Endothelial cell of umbilical vein (primary cell): ENCODE results near the gene NSMCE3. TPM values are rescaled to one million over a fixed set of nuclear protein-coding genes. Genes with fewer than 3 reads are reported as not detected.

ENCODE experiments used
- BruUV-seq: library from RNA; stranded (reverse); fragments of 400-500 nt; replicated peaks from 2 replicates; lab custom pipeline; 2021; lab: Mats Ljungman, UMichigan
- CTCF ChIA-PET: fragments of 300-600, 350-600 bp; sonication (Branson Sonifier 250); formaldehyde crosslinking; loops from one replicate; lab custom pipeline; 2021; ENCODE audit warnings: antibody characterized with exemption, inconsistent platforms; lab: Charles Lee
- POLR2A ChIA-PET: fragments of 300-600, 350-600 bp; sonication (Branson Sonifier 250); formaldehyde crosslinking; loops from one replicate; lab custom pipeline; 2021; ENCODE audit warnings: antibody characterized with exemption, inconsistent platforms; lab: Charles Lee
- DNase-seq: peaks from one replicate; pipeline ENCODE4 v3.0.0-alpha.2; 2011; ENCODE audit warnings: low read depth, low spot score
- FAIRE-seq: peaks from 2 replicates; lab custom pipeline; 2011; peaks lifted over from hg19 to GRCh38; lab: Jason Lieb, UNC
- H2AFZ ChIP-seq: 2 replicates; pipeline ENCODE4 v1.6.0; 2012; ENCODE audit warnings: low read depth, low read length, control low read depth, inconsistent platforms
- H3K27ac ChIP-seq: 2 replicates; pipeline ENCODE4 v1.5.1; 2011; ENCODE audit warnings: low read depth, mild to moderate bottlenecking, control low read depth, low read length, moderate library complexity; ENCODE audit not compliant: insufficient read depth
- H3K27me3 ChIP-seq, 2 experiments: 2 replicates each; pipeline versions ENCODE4 v1.6.0 to v1.6.1; 2011; ENCODE audit warnings: low read length in 2 of 2, mixed read lengths in 1 of 2; ENCODE audit not compliant: control insufficient read depth in 2 of 2, insufficient read depth in 2 of 2
- H3K36me3 ChIP-seq, 2 experiments: 2 replicates in 1 of 2; 3 replicates in 1 of 2; pipeline ENCODE4 v1.5.1; 2011; ENCODE audit warnings: low read length in 2 of 2, mild to moderate bottlenecking in 1 of 2, moderate library complexity in 1 of 2; ENCODE audit not compliant: control insufficient read depth in 2 of 2, insufficient read depth in 2 of 2; ENCODE audit errors: extremely low read depth in 1 of 2
- H3K4me1 ChIP-seq: 3 replicates; pipeline ENCODE4 v1.5.1; 2011; ENCODE audit warnings: mild to moderate bottlenecking, low read length; ENCODE audit not compliant: control insufficient read depth, insufficient read depth; ENCODE audit errors: extremely low read depth
- H3K4me2 ChIP-seq: 2 replicates; pipeline ENCODE4 v1.6.1; 2011; ENCODE audit warnings: low read length, control low read depth, mixed read lengths; ENCODE audit not compliant: insufficient read depth
- H3K4me3 ChIP-seq, 3 experiments: fragments of 200-600 bp in 1 of 3; sonication (generic), shearing (Covaris generic) in 1 of 3; replicated peaks in 1 of 3; 2 replicates each; pipeline ENCODE4 v1.5.1; 2011 to 2016; ENCODE audit warnings: control low read depth in 3 of 3, low read length in 3 of 3, mild to moderate bottlenecking in 2 of 3, inconsistent platforms in 1 of 3, low read depth in 1 of 3, moderate library complexity in 1 of 3; ENCODE audit not compliant: insufficient read depth in 1 of 3
- H3K79me2 ChIP-seq: 2 replicates; pipeline ENCODE4 v1.6.0; 2012; ENCODE audit warnings: low read length, inconsistent platforms; ENCODE audit not compliant: control insufficient read depth, insufficient read depth
- H3K9ac ChIP-seq: replicated peaks from 2 replicates; pipeline ENCODE3; 2011; ENCODE audit warnings: low read length, control low read depth; ENCODE audit not compliant: insufficient read depth; ENCODE audit errors: extremely low read depth
- H3K9me1 ChIP-seq: replicated peaks from 3 replicates; pipeline ENCODE4 v1.6.0; 2011; ENCODE audit warnings: mild to moderate bottlenecking, low read length; ENCODE audit not compliant: control insufficient read depth, insufficient read depth; ENCODE audit errors: extremely low read depth
- H3K9me3 ChIP-seq: replicated peaks from 2 replicates; pipeline ENCODE4 v1.5.1; 2012; ENCODE audit warnings: low read length, inconsistent platforms; ENCODE audit not compliant: control insufficient read depth, insufficient read depth
- H4K20me1 ChIP-seq: replicated peaks from 2 replicates; pipeline ENCODE3; 2011; ENCODE audit warnings: mild to moderate bottlenecking, low read length; ENCODE audit not compliant: control insufficient read depth, insufficient read depth; ENCODE audit errors: extremely low read depth
- EZH2 ChIP-seq: IDR thresholded peaks from 2 replicates; pipeline ENCODE4 v1.6.1; 2012; ENCODE audit warnings: borderline replicate concordance, low read depth, mild to moderate bottlenecking, moderate library complexity, low read length, inconsistent platforms; ENCODE audit not compliant: severe bottlenecking
- FOS ChIP-seq: IDR thresholded peaks from 2 replicates; pipeline ENCODE4 v1.6.1; 2011; ENCODE audit warnings: mild to moderate bottlenecking, low read length, moderate library complexity, borderline replicate concordance; ENCODE audit not compliant: insufficient read depth
- GATA2 ChIP-seq: IDR thresholded peaks from 2 replicates; pipeline ENCODE4 v1.7.0; 2011; ENCODE audit warnings: low read depth, mild to moderate bottlenecking, moderate library complexity, mixed read lengths, low read length; ENCODE audit not compliant: insufficient read length, insufficient read depth
- JUN ChIP-seq: IDR thresholded peaks from 2 replicates; pipeline ENCODE4 v1.6.1; 2011; ENCODE audit warnings: borderline replicate concordance, low read depth; ENCODE audit not compliant: insufficient read length, insufficient read depth
- MYC ChIP-seq: IDR thresholded peaks from one replicate; pipeline ENCODE4 v1.6.1; 2011; ENCODE audit warnings: mild to moderate bottlenecking, low read depth, low read length
- POLR2A ChIP-seq: IDR thresholded peaks from 2 replicates; pipeline ENCODE4 v1.6.1; 2012; ENCODE audit warnings: low read depth, mild to moderate bottlenecking, control low read depth, low read length
- POLR2AphosphoS5 ChIP-seq: IDR thresholded peaks from 2 replicates; pipeline ENCODE4 v1.6.1; 2012; ENCODE audit warnings: low read depth, mild to moderate bottlenecking, control low read depth, low read length, moderate library complexity; ENCODE audit not compliant: insufficient read depth
- dilution Hi-C: fragments of 300-500 bp; cut with MboI; formaldehyde crosslinking; loops from one replicate; pipeline ENCODE4 v1.15.0; 2019; ENCODE audit warnings: low sequenced_read_pairs; ENCODE audit not compliant: extremely low pct_ligation_motif_present
- intact Hi-C: fragments of 100-400 bp; cut with micrococcal nuclease; formaldehyde crosslinking; loops from one replicate; pipeline ENCODE4 v1.10.0; 2022
- polyA plus RNA-seq, 4 experiments: library from polyadenylated mRNA; depleted of rRNA in 3 of 4; stranded (reverse) in 3 of 4; unstranded in 1 of 4; fragments of >200 nt; gene quantifications; 2 replicates each; pipeline versions ENCODE4 v1.2.1 to v1.2.3, GENCODE V29; 2011 to 2012; ENCODE audit warnings: missing spikeins in 1 of 4
- total RNA-seq: library from RNA; stranded (reverse); gene quantifications from 2 replicates; pipeline ENCODE4 v1.2.3, GENCODE V29; 2021
- TF ChIP-seq, protein P1 (sequence below): IDR thresholded peaks from 2 replicates; pipeline ENCODE4 v1.6.1; 2011; ENCODE audit not compliant: insufficient read depth, insufficient read length
- TF ChIP-seq, protein P2 (sequence below), 2 donors: IDR thresholded peaks; 1 replicate in 1 of 2; 2 replicates in 1 of 2; pipeline ENCODE4 v1.5.1; 2011; ENCODE audit warnings: low read length in 2 of 2, mild to moderate bottlenecking in 2 of 2, moderate library complexity in 2 of 2, control low read depth in 1 of 2, inconsistent platforms in 1 of 2, low read depth in 1 of 2; ENCODE audit not compliant: insufficient read depth in 1 of 2; ENCODE audit errors: extremely low read depth in 1 of 2

Gene NSMCE3
- total and polyA plus RNA-seq, 2 donors (not counting 3 experiments of a cell fraction or from before 2014, with no cell fraction given): 4.5 to 5.8 TPM

DNA sequence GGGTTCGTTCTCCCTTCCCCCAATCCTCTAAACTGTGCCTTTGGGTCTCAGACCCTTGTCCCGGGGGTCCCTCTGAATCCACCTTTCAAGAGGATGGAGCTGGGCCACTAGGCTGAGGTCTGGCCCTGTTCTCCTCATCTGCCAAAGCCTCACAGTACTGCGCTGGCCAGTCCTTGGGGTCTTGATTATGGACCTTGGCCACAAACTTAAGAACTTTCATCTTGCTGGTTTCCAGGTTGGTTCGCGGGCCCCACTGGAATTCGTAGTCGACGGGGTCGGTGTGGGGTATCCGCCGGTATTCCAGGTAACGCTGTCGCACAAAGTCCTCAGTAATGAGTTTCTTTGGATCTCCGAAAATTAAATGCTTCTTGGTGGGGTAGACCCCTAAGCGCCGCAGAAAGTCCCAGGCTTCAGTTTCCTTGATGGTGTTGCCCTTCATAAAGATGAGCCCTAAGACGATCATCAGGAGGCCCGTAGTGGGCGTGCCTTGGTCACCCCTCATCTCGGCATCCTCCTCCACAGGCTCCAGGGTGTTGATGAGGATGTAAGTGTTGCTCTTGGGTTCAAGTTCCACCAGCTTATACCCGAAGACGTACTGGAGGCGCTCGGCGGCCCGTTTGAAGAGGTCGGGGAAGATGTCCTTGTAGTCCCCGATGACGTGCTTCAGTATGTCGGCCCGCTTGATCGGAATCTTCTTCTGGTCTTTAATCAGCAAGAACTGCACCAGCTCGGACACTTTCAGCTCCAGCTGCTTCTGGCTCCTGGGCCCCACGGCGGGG, 727 bp downstream of the NSMCE3 start:
- Histone ChIP-seq H4K20me1 (peaks cover 3% of the 10 kb centered on the region), H3K9me1 (no peaks in the 10 kb centered on the region), H3K9ac (peak overlapping the region; percentile 73), H3K36me3 (no peaks in the 10 kb centered on the region), H3K4me1 (peaks cover 18% of the 10 kb centered on the region), H3K4me2 (peak overlapping the region; percentile 82), H3K79me2 (peaks cover 9% of the 10 kb centered on the region), H3K4me3 (peak overlapping the region; percentile 52 to 87 (median 55)), H3K27ac (peak overlapping the region; percentile 71), H3K9me3 (no peaks in the 10 kb centered on the region), H2AFZ (peak overlapping the region; percentile 94), H3K27me3 (no peaks in the 10 kb centered on the region)
- TF ChIP-seq, protein P1, sequence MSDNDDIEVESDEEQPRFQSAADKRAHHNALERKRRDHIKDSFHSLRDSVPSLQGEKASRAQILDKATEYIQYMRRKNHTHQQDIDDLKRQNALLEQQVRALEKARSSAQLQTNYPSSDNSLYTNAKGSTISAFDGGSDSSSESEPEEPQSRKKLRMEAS: no peak
- TF ChIP-seq MYC (no peak), EZH2 (no peak), POLR2AphosphoS5 (no peak), POLR2A (no peak), JUN (no peak), GATA2 (no peak), FOS (no peak)
- TF ChIP-seq, protein P2, sequence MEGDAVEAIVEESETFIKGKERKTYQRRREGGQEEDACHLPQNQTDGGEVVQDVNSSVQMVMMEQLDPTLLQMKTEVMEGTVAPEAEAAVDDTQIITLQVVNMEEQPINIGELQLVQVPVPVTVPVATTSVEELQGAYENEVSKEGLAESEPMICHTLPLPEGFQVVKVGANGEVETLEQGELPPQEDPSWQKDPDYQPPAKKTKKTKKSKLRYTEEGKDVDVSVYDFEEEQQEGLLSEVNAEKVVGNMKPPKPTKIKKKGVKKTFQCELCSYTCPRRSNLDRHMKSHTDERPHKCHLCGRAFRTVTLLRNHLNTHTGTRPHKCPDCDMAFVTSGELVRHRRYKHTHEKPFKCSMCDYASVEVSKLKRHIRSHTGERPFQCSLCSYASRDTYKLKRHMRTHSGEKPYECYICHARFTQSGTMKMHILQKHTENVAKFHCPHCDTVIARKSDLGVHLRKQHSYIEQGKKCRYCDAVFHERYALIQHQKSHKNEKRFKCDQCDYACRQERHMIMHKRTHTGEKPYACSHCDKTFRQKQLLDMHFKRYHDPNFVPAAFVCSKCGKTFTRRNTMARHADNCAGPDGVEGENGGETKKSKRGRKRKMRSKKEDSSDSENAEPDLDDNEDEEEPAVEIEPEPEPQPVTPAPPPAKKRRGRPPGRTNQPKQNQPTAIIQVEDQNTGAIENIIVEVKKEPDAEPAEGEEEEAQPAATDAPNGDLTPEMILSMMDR (IDR thresholded peaks at IDR 0.05; ENCODE audit: extremely low read depth in 1 of 2, insufficient read depth in 1 of 2, low read depth in 1 of 2, low read length in 2 of 2): no peak
- DNase-seq: peak; percentile 6
- ChIA-PET POLR2A (no interaction called here), CTCF (interaction anchor here (1.5 kb wide), 1 partner anchor 129 kb away, joined by 6 read pairs; no protein-coding TSS in a partner anchor)
- dilution Hi-C loops: no loop called here
- FAIRE-seq: no peak
- intact Hi-C loops: loop anchor here (5.0 kb wide), 1 partner anchor 127 kb away; no protein-coding TSS in a partner anchor
- TSS peak; percentile 75 for BruUV-seq
